Left cardiac atrium (tissue), 4 donors: ENCODE data around the gene SYT13. TPM values are rescaled to one million over a fixed set of nuclear protein-coding genes. Genes with fewer than 3 reads are reported as not detected.

Experiments
- ATAC-seq, 2 donors: fragments of 200-7000 bp; cut with Tn5 transposase; one replicate each; pipeline ENCODE4 v1.9.1; 2020; ENCODE audit warnings: mild to moderate bottlenecking in 2 of 2, moderate library complexity in 2 of 2
- DNase-seq: peaks from one replicate; pipeline ENCODE4 v3.0.0-alpha.2; 2020
- intact Hi-C, 2 donors: fragments of 100-400 bp; cut with DNase I; formaldehyde crosslinking; loops; one replicate each; pipeline versions ENCODE4 v1.14.1 to v1.15.1; 2022 to 2023
- total RNA-seq, 2 donors: library from RNA; stranded (reverse); fragmentation: NEBNext Ultra II Directional; extraction: Animal tissue kit (Norgen Biotek cat#: 25700); gene quantifications; one replicate each; pipeline ENCODE4 v1.2.1, GENCODE V29; 2021
- donor health status: DM: no; HTN: yes; CAD: no.
- donor health status: DM: no; HTN: yes; CAD: no; lungs with severe emphysema.
- donor health status: DM: yes; HTN: yes; CAD: no.
- donor health status: Dilated cardiomyopathy.

The SYT13 gene
- total RNA-seq, 2 donors from 2014 or later: 9.0 to 12.1 TPM

GRCh38 chr11:45233804-45234170 is 52.4 kb downstream of the SYT13 start:
- ATAC-seq (no peak), DNase-seq (no peak)
- intact Hi-C loops: no loop called here

GRCh38 chr11:45233121-45233803 is 52.9 kb downstream of the SYT13 start:
- ATAC-seq: peak; percentile 73 to 74
- intact Hi-C loops: no loop called here
- peak; percentile 71 for DNase-seq

GRCh38 chr11:45232341-45233080 is 53.6 kb downstream of the SYT13 start:
- intact Hi-C loops: no loop called here
- no peak for DNase-seq
- ATAC-seq: no peak

- ATAC-seq (no peak), DNase-seq (no peak)
- intact Hi-C loops: loop anchor here in 1 of 2 donors (10.0 kb wide), 1 partner anchor 95 kb away; no protein-coding TSS in a partner anchor
These were observed 56.6 kb downstream of the SYT13 start for GRCh38 chr11:45229401-45230020.

GRCh38 chr11:45227836-45228235 is 58.3 kb downstream of the SYT13 start:
- no peak for ATAC-seq
- DNase-seq: no peak
- intact Hi-C loops: loop anchor here in 1 of 2 donors (10.0 kb wide), 1 partner anchor 93 kb away; no protein-coding TSS in a partner anchor

GRCh38 chr11:45226901-45227300 is 59.2 kb downstream of the SYT13 start:
- intact Hi-C loops: loop anchor here in 1 of 2 donors (10.0 kb wide), 1 partner anchor 92 kb away; no protein-coding TSS in a partner anchor
- DNase-seq (no peak), ATAC-seq (no peak)

- intact Hi-C loops: loop anchor here in 1 of 2 donors (10.0 kb wide), 1 partner anchor 91 kb away; no protein-coding TSS in a partner anchor
- ATAC-seq (no peak), DNase-seq (no peak)
These were observed 59.9 kb downstream of the SYT13 start for GRCh38 chr11:45225961-45226871.

GRCh38 chr11:45225277-45225676 is 60.9 kb downstream of the SYT13 start:
- intact Hi-C loops: loop anchor here in 1 of 2 donors (10.0 kb wide), 1 partner anchor 90 kb away; no protein-coding TSS in a partner anchor
- no peak for DNase-seq
- ATAC-seq: no peak

- DNase-seq: no peak
- intact Hi-C loops: loop anchor here in 1 of 2 donors (10.0 kb wide), 1 partner anchor 90 kb away; no protein-coding TSS in a partner anchor
- no peak for ATAC-seq
These were observed 61.4 kb downstream of the SYT13 start for GRCh38 chr11:45224766-45225165.

- intact Hi-C loops: loop anchor here in 1 of 2 donors (10.0 kb wide), 1 partner anchor 89 kb away; no protein-coding TSS in a partner anchor
- no peak for ATAC-seq
These were observed 62.6 kb downstream of the SYT13 start for GRCh38 chr11:45223496-45223895.

GRCh38 chr11:45219411-45219810 is 66.7 kb downstream of the SYT13 start:
- DNase-seq (no peak), ATAC-seq (no peak)
- intact Hi-C loops: no loop called here

More at GRCh38 chr11:45223496-45223895, 62.6 kb downstream of the SYT13 start:
- DNase-seq: no peak

GRCh38 chr11:45218705-45219104 is 67.4 kb downstream of the SYT13 start:
- intact Hi-C loops: no loop called here
- no peak for ATAC-seq
- DNase-seq: no peak

GRCh38 chr11:45217991-45218390 is 68.2 kb downstream of the SYT13 start:
- intact Hi-C loops: no loop called here
- DNase-seq: no peak
- ATAC-seq: no peak

GRCh38 chr11:45216901-45217300 is 69.2 kb downstream of the SYT13 start:
- DNase-seq (no peak), ATAC-seq (no peak)
- intact Hi-C loops: no loop called here

- no peak for ATAC-seq
- intact Hi-C loops: no loop called here
- DNase-seq: no peak
These were observed 70.1 kb downstream of the SYT13 start for GRCh38 chr11:45216031-45216430.

- DNase-seq: no peak
- intact Hi-C loops: no loop called here
- no peak for ATAC-seq
These were observed 70.9 kb downstream of the SYT13 start for GRCh38 chr11:45215098-45215865.

- ATAC-seq (no peak), DNase-seq (no peak)
- intact Hi-C loops: no loop called here
These were observed 72.4 kb downstream of the SYT13 start for GRCh38 chr11:45213717-45214116.

- DNase-seq (no peak), ATAC-seq (no peak)
- intact Hi-C loops: no loop called here
These were observed 72.8 kb downstream of the SYT13 start for GRCh38 chr11:45213316-45213665.
